ENCODE data around the gene ENO1. TPM values are rescaled to one million over a fixed set of nuclear protein-coding genes. Genes with fewer than 3 reads are reported as not detected.

The ENO1 gene
- total and polyA plus RNA-seq, 2 experiments from 2014 or later = 910 to 1,831 TPM

DNA sequence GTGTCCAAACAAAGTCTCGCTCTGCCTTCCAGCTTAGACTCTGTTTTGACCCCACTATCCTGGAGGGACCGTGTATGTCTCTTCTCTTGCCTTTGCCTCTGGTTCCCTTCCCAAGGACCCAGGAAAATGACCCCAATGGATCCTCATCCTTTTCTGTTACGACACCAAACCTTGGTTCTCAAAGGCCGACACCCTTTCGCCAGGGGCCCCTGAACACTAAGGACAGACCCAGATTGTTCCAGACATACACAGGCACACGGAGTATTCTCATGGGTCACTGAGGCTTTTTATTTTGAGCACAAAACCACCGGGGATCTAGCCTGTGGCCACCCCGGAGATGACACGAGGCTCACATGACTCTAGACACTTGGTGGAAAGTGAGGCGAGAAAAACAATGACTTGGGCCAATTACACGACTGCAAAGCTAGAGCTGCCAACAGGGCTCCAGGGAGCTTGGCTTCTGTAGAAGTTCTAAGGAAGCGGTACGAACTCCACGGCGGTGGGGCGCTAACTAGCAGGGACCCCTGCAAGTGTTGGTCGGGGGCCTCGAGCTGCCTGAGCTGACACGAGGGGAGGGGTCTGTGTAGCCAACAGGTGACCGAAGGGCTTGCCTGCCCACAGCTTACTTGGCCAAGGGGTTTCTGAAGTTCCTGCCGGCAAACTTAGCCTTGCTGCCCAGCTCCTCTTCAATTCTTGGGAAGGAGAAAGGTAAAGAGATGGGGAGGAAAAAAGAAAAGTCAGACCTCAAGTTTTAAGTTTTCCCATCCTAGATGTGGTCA, 17.6 kb downstream of the ENO1 start (continued):
- TF ChIP-seq, protein P1, sequence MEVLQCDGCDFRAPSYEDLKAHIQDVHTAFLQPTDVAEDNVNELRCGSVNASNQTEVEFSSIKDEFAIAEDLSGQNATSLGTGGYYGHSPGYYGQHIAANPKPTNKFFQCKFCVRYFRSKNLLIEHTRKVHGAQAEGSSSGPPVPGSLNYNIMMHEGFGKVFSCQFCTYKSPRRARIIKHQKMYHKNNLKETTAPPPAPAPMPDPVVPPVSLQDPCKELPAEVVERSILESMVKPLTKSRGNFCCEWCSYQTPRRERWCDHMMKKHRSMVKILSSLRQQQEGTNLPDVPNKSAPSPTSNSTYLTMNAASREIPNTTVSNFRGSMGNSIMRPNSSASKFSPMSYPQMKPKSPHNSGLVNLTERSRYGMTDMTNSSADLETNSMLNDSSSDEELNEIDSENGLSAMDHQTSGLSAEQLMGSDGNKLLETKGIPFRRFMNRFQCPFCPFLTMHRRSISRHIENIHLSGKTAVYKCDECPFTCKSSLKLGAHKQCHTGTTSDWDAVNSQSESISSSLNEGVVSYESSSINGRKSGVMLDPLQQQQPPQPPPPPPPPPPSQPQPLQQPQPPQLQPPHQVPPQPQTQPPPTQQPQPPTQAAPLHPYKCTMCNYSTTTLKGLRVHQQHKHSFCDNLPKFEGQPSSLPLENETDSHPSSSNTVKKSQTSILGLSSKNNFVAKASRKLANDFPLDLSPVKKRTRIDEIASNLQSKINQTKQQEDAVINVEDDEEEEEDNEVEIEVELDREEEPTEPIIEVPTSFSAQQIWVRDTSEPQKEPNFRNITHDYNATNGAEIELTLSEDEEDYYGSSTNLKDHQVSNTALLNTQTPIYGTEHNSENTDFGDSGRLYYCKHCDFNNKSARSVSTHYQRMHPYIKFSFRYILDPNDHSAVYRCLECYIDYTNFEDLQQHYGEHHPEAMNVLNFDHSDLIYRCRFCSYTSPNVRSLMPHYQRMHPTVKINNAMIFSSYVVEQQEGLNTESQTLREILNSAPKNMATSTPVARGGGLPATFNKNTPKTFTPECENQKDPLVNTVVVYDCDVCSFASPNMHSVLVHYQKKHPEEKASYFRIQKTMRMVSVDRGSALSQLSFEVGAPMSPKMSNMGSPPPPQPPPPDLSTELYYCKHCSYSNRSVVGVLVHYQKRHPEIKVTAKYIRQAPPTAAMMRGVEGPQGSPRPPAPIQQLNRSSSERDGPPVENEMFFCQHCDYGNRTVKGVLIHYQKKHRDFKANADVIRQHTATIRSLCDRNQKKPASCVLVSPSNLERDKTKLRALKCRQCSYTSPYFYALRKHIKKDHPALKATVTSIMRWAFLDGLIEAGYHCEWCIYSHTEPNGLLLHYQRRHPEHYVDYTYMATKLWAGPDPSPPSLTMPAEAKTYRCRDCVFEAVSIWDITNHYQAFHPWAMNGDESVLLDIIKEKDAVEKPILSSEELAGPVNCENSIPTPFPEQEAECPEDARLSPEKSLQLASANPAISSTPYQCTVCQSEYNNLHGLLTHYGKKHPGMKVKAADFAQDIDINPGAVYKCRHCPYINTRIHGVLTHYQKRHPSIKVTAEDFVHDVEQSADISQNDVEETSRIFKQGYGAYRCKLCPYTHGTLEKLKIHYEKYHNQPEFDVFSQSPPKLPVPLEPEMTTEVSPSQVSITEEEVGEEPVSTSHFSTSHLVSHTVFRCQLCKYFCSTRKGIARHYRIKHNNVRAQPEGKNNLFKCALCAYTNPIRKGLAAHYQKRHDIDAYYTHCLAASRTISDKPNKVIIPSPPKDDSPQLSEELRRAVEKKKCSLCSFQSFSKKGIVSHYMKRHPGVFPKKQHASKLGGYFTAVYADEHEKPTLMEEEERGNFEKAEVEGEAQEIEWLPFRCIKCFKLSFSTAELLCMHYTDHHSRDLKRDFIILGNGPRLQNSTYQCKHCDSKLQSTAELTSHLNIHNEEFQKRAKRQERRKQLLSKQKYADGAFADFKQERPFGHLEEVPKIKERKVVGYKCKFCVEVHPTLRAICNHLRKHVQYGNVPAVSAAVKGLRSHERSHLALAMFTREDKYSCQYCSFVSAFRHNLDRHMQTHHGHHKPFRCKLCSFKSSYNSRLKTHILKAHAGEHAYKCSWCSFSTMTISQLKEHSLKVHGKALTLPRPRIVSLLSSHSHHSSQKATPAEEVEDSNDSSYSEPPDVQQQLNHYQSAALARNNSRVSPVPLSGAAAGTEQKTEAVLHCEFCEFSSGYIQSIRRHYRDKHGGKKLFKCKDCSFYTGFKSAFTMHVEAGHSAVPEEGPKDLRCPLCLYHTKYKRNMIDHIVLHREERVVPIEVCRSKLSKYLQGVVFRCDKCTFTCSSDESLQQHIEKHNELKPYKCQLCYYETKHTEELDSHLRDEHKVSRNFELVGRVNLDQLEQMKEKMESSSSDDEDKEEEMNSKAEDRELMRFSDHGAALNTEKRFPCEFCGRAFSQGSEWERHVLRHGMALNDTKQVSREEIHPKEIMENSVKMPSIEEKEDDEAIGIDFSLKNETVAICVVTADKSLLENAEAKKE (CRISPR knock-in tag; IDR thresholded peaks at IDR 0.05) = no peak
- TF ChIP-seq ETS1 (IDR thresholded peaks at IDR 0.05) = no peak
- TF ChIP-seq ZNF114 (CRISPR knock-in tag; IDR thresholded peaks at IDR 0.05) = no peak
- no peak for TF ChIP-seq POLR2AphosphoS5 (IDR thresholded peaks at IDR 0.05; ENCODE audit: low read depth)
- no peak for TF ChIP-seq JUNB (IDR thresholded peaks at IDR 0.05; ENCODE audit: unreplicated experiment)
- TF ChIP-seq ZNF331 (CRISPR knock-in tag; IDR thresholded peaks at IDR 0.05; ENCODE audit: low read depth) = no peak
- no peak for TF ChIP-seq EZH2 (IDR thresholded peaks at IDR 0.05; ENCODE audit: low read depth, unreplicated experiment)
